Dedifferentiated amniotic fluid mesenchymal stem cell (primary cell): ENCODE data around the gene TNPO1.
A peak's percentile ranks its signal among the peaks of the same experiment; 100 is the strongest.
"Not testable (repeated sequence)": the region's sequence is repeated elsewhere in the genome, so short reads cannot be mapped to it uniquely, and the experiment has no call there.

Experiments used
- DNase-seq: peaks from one replicate; pipeline ENCODE4 v3.0.0-alpha.2; 2016; ENCODE audit errors: extremely low spot score

TNPO1 gene

GRCh38 chr5:72934953-72935725 lies 118.7 kb downstream of the TNPO1 start:
- not testable (repeated sequence) for DNase-seq

GRCh38 chr5:72936893-72937292 lies 120.4 kb downstream of the TNPO1 start:
- no peak for DNase-seq

- no peak for DNase-seq
These were observed 121.1 kb downstream of the TNPO1 start for GRCh38 chr5:72937517-72938061.

GRCh38 chr5:72938206-72938605 lies 121.7 kb downstream of the TNPO1 start:
- DNase-seq = no peak

GRCh38 chr5:72940082-72940481 lies 123.6 kb downstream of the TNPO1 start:
- no peak for DNase-seq

- DNase-seq = no peak
These were observed 126.8 kb downstream of the TNPO1 start for GRCh38 chr5:72943307-72943706.

- DNase-seq = no peak
These were observed 131.0 kb downstream of the TNPO1 start for GRCh38 chr5:72947498-72947897.

- no peak for DNase-seq
These were observed 133.0 kb downstream of the TNPO1 start for GRCh38 chr5:72949481-72949880.

GRCh38 chr5:72951671-72952468 lies 135.4 kb downstream of the TNPO1 start:
- peak; percentile 62 for DNase-seq

GRCh38 chr5:72954389-72954788 lies 137.9 kb downstream of the TNPO1 start:
- DNase-seq = no peak

- DNase-seq = no peak
These were observed 138.8 kb downstream of the TNPO1 start for GRCh38 chr5:72955143-72955767.

- peak; percentile 97 for DNase-seq
These were observed 139.4 kb downstream of the TNPO1 start, which contains the start of gene FCHO2 for GRCh38 chr5:72955768-72956323. Gene FCHO2, plus strand, starts transcription at chr5:72956041. Its CDS starts 56 bp downstream, at chr5:72956097.

- DNase-seq = peak; percentile 36
These were observed 140.1 kb downstream of the TNPO1 start for GRCh38 chr5:72956324-72957140.

GRCh38 chr5:72957337-72957736 lies 140.9 kb downstream of the TNPO1 start:
- DNase-seq = no peak

- no peak for DNase-seq
These were observed 142.8 kb downstream of the TNPO1 start for GRCh38 chr5:72959257-72959656.
